ENCODE results near the gene USP10.

DNA sequence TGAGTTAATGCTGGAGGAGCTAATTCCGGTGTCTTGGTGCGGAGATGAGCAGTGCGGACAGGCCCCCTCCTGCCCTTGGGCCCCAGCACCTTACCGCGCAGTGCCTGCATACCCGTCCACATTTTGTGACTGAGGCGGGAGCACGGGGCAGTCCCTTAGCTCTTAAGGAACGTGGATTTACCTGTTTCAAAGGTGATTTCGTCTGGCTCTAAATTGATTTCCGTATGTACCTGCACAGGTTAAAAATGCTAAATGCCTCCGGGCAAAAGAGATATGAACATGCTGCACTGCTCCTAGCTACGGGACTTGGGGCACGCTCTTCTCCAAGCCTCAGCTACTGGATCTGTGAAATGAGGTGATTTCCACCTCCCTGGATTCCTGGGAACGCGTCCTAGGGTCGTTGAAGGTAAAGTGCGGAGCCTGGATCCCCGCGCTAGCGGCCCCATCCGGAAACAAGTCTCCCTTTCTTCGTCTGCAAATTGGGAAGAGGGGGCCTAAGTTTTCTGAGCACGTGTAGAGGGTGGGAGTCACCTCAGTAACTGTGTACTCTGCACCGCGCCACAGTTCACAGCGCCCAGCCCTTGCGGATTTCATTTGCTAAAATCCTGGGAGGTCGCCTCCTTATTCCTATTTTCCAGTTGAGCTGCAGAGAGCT lies 119.3 kb downstream of the USP10 start:
- TF ChIP-seq ZNF274 (IDR thresholded peaks at IDR 0.05; ENCODE audit: low read length) = no peak
- TF ChIP-seq ZNF274 (tag by site-specific recombination; IDR thresholded peaks at IDR 0.05; ENCODE audit: borderline replicate concordance) = no peak
- TF ChIP-seq HOXA7 (CRISPR knock-in tag; IDR thresholded peaks at IDR 0.05; ENCODE audit: borderline replicate concordance) = no peak
- TF ChIP-seq, protein P1, sequence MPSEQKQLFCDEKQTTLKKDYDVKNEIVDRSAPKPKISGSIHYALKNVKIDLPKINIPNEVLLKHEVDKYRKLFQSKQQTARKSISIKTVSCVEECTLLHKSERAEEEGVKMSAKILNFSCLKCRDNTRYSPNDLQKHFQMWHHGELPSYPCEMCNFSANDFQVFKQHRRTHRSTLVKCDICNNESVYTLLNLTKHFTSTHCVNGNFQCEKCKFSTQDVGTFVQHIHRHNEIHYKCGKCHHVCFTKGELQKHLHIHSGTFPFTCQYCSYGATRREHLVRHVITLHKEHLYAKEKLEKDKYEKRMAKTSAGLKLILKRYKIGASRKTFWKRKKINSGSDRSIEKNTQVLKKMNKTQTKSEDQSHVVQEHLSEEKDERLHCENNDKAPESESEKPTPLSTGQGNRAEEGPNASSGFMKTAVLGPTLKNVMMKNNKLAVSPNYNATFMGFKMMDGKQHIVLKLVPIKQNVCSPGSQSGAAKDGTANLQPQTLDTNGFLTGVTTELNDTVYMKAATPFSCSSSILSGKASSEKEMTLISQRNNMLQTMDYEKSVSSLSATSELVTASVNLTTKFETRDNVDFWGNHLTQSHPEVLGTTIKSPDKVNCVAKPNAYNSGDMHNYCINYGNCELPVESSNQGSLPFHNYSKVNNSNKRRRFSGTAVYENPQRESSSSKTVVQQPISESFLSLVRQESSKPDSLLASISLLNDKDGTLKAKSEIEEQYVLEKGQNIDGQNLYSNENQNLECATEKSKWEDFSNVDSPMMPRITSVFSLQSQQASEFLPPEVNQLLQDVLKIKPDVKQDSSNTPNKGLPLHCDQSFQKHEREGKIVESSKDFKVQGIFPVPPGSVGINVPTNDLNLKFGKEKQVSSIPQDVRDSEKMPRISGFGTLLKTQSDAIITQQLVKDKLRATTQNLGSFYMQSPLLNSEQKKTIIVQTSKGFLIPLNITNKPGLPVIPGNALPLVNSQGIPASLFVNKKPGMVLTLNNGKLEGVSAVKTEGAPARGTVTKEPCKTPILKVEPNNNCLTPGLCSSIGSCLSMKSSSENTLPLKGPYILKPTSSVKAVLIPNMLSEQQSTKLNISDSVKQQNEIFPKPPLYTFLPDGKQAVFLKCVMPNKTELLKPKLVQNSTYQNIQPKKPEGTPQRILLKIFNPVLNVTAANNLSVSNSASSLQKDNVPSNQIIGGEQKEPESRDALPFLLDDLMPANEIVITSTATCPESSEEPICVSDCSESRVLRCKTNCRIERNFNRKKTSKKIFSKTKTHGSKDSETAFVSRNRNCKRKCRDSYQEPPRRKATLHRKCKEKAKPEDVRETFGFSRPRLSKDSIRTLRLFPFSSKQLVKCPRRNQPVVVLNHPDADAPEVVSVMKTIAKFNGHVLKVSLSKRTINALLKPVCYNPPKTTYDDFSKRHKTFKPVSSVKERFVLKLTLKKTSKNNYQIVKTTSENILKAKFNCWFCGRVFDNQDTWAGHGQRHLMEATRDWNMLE (tag by site-specific recombination; conservative IDR thresholded peaks at IDR 0.05; ENCODE audit: low read depth) = no peak
- TF ChIP-seq ZNF777 (tag by site-specific recombination; IDR thresholded peaks at IDR 0.05; ENCODE audit: borderline replicate concordance) = no peak
- no peak for TF ChIP-seq ZNF174 (tag by site-specific recombination; IDR thresholded peaks at IDR 0.05)
- TF ChIP-seq, protein P2, sequence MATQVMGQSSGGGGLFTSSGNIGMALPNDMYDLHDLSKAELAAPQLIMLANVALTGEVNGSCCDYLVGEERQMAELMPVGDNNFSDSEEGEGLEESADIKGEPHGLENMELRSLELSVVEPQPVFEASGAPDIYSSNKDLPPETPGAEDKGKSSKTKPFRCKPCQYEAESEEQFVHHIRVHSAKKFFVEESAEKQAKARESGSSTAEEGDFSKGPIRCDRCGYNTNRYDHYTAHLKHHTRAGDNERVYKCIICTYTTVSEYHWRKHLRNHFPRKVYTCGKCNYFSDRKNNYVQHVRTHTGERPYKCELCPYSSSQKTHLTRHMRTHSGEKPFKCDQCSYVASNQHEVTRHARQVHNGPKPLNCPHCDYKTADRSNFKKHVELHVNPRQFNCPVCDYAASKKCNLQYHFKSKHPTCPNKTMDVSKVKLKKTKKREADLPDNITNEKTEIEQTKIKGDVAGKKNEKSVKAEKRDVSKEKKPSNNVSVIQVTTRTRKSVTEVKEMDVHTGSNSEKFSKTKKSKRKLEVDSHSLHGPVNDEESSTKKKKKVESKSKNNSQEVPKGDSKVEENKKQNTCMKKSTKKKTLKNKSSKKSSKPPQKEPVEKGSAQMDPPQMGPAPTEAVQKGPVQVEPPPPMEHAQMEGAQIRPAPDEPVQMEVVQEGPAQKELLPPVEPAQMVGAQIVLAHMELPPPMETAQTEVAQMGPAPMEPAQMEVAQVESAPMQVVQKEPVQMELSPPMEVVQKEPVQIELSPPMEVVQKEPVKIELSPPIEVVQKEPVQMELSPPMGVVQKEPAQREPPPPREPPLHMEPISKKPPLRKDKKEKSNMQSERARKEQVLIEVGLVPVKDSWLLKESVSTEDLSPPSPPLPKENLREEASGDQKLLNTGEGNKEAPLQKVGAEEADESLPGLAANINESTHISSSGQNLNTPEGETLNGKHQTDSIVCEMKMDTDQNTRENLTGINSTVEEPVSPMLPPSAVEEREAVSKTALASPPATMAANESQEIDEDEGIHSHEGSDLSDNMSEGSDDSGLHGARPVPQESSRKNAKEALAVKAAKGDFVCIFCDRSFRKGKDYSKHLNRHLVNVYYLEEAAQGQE (tag by site-specific recombination; IDR thresholded peaks at IDR 0.05) = no peak
- no peak for TF ChIP-seq ZNF76 (tag by site-specific recombination; IDR thresholded peaks at IDR 0.05; ENCODE audit: borderline replicate concordance, low read depth)
- TF ChIP-seq ZNF10 (tag by site-specific recombination; IDR thresholded peaks at IDR 0.05) = no peak
- TF ChIP-seq ZNF670 (tag by site-specific recombination; IDR thresholded peaks at IDR 0.05; ENCODE audit: low read depth) = no peak

All from HEK293 (cell line).